HepG2 (cell line): ENCODE results near the gene SPI1. TPM values are rescaled to one million over a fixed set of nuclear protein-coding genes. Genes with fewer than 3 reads are reported as not detected.

ENCODE experiments used
- FOSL1 ChIP-seq: sonication (generic); formaldehyde crosslinking; IDR thresholded peaks from 2 replicates; pipeline ENCODE4 v1.9.0; 2021; ENCODE audit warnings: missing genetic modification reagents, borderline replicate concordance
- polyA plus RNA-seq, 8 experiments: library from polyadenylated mRNA; depleted of rRNA in 3 of 8; stranded (reverse) in 7 of 8; unstranded in 1 of 8; fragments of >200 nt; fragmentation: Illumina TruSeq in 4 of 8; extraction: Trizol in 4 of 8; gene quantifications; 2 replicates each; pipeline versions ENCODE4 v1.2.1 to v1.2.3, GENCODE V29; 2011 to 2016; ENCODE audit warnings: low read depth in 4 of 8, missing spikeins in 1 of 8, mixed read lengths in 1 of 8; ENCODE audit not compliant: insufficient read depth in 1 of 8
- total RNA-seq, 5 experiments: library from RNA; depleted of rRNA; stranded (reverse); fragments of >200 nt; fragmentation: Illumina TruSeq; extraction: Trizol; gene quantifications; 2 replicates each; pipeline ENCODE4 v1.2.3, GENCODE V29; 2016; ENCODE audit warnings: low read depth in 1 of 5
- TF ChIP-seq, protein P1 (sequence below): sonication (generic); formaldehyde crosslinking; IDR thresholded peaks from 2 replicates; pipeline ENCODE4 v1.9.0; 2021; ENCODE audit warnings: mild to moderate bottlenecking, missing genetic modification reagents
- TF ChIP-seq, protein P2 (sequence below): sonication (generic); formaldehyde crosslinking; conservative IDR thresholded peaks from 2 replicates; pipeline ENCODE4 v1.5.0; 2020; ENCODE audit warnings: missing genetic modification reagents

The SPI1 gene
- total and polyA plus RNA-seq, 2 of the 13 experiments (the other 11 are each of a cell fraction or from before 2014, with no cell fraction given) = not detected

GRCh38 chr11:47314992-47315391 lies 63.4 kb downstream of the SPI1 start (continued):
- TF ChIP-seq, protein P1, sequence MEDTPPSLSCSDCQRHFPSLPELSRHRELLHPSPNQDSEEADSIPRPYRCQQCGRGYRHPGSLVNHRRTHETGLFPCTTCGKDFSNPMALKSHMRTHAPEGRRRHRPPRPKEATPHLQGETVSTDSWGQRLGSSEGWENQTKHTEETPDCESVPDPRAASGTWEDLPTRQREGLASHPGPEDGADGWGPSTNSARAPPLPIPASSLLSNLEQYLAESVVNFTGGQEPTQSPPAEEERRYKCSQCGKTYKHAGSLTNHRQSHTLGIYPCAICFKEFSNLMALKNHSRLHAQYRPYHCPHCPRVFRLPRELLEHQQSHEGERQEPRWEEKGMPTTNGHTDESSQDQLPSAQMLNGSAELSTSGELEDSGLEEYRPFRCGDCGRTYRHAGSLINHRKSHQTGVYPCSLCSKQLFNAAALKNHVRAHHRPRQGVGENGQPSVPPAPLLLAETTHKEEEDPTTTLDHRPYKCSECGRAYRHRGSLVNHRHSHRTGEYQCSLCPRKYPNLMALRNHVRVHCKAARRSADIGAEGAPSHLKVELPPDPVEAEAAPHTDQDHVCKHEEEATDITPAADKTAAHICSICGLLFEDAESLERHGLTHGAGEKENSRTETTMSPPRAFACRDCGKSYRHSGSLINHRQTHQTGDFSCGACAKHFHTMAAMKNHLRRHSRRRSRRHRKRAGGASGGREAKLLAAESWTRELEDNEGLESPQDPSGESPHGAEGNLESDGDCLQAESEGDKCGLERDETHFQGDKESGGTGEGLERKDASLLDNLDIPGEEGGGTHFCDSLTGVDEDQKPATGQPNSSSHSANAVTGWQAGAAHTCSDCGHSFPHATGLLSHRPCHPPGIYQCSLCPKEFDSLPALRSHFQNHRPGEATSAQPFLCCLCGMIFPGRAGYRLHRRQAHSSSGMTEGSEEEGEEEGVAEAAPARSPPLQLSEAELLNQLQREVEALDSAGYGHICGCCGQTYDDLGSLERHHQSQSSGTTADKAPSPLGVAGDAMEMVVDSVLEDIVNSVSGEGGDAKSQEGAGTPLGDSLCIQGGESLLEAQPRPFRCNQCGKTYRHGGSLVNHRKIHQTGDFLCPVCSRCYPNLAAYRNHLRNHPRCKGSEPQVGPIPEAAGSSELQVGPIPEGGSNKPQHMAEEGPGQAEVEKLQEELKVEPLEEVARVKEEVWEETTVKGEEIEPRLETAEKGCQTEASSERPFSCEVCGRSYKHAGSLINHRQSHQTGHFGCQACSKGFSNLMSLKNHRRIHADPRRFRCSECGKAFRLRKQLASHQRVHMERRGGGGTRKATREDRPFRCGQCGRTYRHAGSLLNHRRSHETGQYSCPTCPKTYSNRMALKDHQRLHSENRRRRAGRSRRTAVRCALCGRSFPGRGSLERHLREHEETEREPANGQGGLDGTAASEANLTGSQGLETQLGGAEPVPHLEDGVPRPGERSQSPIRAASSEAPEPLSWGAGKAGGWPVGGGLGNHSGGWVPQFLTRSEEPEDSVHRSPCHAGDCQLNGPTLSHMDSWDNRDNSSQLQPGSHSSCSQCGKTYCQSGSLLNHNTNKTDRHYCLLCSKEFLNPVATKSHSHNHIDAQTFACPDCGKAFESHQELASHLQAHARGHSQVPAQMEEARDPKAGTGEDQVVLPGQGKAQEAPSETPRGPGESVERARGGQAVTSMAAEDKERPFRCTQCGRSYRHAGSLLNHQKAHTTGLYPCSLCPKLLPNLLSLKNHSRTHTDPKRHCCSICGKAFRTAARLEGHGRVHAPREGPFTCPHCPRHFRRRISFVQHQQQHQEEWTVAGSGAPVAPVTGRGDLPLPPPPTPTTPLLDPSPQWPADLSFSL (CRISPR knock-in tag) = no peak
- TF ChIP-seq FOSL1 (CRISPR knock-in tag) = no peak
- TF ChIP-seq, protein P2, sequence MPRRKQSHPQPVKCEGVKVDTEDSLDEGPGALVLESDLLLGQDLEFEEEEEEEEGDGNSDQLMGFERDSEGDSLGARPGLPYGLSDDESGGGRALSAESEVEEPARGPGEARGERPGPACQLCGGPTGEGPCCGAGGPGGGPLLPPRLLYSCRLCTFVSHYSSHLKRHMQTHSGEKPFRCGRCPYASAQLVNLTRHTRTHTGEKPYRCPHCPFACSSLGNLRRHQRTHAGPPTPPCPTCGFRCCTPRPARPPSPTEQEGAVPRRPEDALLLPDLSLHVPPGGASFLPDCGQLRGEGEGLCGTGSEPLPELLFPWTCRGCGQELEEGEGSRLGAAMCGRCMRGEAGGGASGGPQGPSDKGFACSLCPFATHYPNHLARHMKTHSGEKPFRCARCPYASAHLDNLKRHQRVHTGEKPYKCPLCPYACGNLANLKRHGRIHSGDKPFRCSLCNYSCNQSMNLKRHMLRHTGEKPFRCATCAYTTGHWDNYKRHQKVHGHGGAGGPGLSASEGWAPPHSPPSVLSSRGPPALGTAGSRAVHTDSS = no peak
